Raji (cell line): Measurements from ENCODE around the gene SPOCK3.

Source experiments
- POLR2A ChIP-seq: IDR thresholded peaks from 2 replicates; pipeline ENCODE4 v1.6.1; 2011; ENCODE audit warnings: low read depth, low read length, control low read depth; ENCODE audit not compliant: insufficient read depth

The SPOCK3 gene

GRCh38 chr4:167234316-167234881, at the start of gene SPOCK3:
SPOCK3 (minus strand) TSS chr4:167234494.
- TF ChIP-seq POLR2A = no peak

GRCh38 chr4:167282171-167282864, 48.0 kb upstream of the SPOCK3 start:
- TF ChIP-seq POLR2A = no peak

- TF ChIP-seq POLR2A = no peak
Measured at GRCh38 chr4:167274351-167274750, 40.1 kb upstream of the SPOCK3 start.

- no peak for TF ChIP-seq POLR2A
Measured at GRCh38 chr4:167265231-167265630, 30.9 kb upstream of the SPOCK3 start.

GRCh38 chr4:167248271-167248670, 14.0 kb upstream of the SPOCK3 start:
- TF ChIP-seq POLR2A = no peak

GRCh38 chr4:167239627-167240026, 5.3 kb upstream of the SPOCK3 start:
- no peak for TF ChIP-seq POLR2A

- no peak for TF ChIP-seq POLR2A
Measured at GRCh38 chr4:167238226-167238625, 3.9 kb upstream of the SPOCK3 start.

GRCh38 chr4:167233685-167234315, 494 bp downstream of the SPOCK3 start:
- TF ChIP-seq POLR2A = no peak

- no peak for TF ChIP-seq POLR2A
Measured at GRCh38 chr4:167232805-167233684, 1.2 kb downstream of the SPOCK3 start.

- no peak for TF ChIP-seq POLR2A
Measured at GRCh38 chr4:167230744-167231143, 3.5 kb downstream of the SPOCK3 start.

GRCh38 chr4:167222099-167222498, 12.2 kb downstream of the SPOCK3 start:
- no peak for TF ChIP-seq POLR2A

- TF ChIP-seq POLR2A = no peak
Measured at GRCh38 chr4:167221084-167221483, 13.2 kb downstream of the SPOCK3 start.

GRCh38 chr4:167218022-167218608, 16.2 kb downstream of the SPOCK3 start:
- TF ChIP-seq POLR2A = no peak

- no peak for TF ChIP-seq POLR2A
Measured at GRCh38 chr4:167216783-167217182, 17.5 kb downstream of the SPOCK3 start.

GRCh38 chr4:167210166-167210565, 24.1 kb downstream of the SPOCK3 start:
- no peak for TF ChIP-seq POLR2A
